Smooth muscle cell of the umbilical artery (primary cell): Measurements from ENCODE around the gene RPL3. TPM values are rescaled to one million over a fixed set of nuclear protein-coding genes. Genes with fewer than 3 reads are reported as not detected.

Experiments used
- total RNA-seq: library from RNA; depleted of rRNA; stranded (reverse); fragments of >200 nt; gene quantifications from 2 replicates; pipeline ENCODE4 v1.2.3, GENCODE V29; 2014

Gene RPL3
- total RNA-seq: 2,229 and 3,390 TPM in 2 replicates

DNA sequence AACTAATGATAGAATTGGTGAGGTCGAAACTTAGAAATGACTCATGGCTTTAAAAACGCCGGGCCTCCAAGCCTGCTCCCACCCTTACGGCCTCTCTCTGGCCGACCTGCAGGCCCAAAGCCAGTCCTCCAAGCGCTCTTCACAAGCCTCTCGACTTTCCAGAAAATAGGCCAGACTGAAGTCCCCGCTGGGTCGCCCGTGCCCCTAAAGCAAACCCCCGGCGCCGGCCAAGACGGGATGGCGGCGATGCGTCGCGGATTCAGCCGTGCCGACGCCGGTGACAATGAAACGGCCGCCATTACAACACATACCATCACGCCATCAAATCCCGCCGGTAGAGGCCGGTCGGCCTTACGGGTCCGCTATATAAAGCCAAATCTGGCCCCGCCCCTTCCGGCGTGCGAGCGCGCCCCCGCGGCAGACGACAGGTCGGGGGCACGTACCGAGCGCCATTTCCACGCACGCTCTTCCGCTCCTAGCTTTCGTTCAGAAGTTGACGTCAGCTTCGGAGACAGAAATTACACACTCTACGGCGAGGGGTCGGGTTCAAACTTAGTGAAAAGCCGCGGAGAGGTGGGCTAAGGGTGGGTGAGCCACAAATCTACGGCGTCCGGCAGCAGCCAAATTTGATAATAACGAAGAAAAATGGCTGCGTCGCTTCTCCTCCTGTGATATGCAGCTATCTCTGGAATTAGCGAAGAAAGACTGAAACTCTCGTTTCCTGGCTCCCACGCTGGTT lies at the start of gene RPL3:
TSS of gene RPL3 (minus strand) at position 340 of the 739 bp plus-strand sequence. CDS start at position 314, 26 bp downstream.

GRCh38 chr22:39349967-39350726 lies 30.7 kb upstream of the RPL3 start, which contains the start of gene SYNGR1:
TSS of gene SYNGR1 (plus strand) at chr22:39349991. CDS start at chr22:39350011, 20 bp downstream.

Other genes starting within 250 kb of the RPL3 start
- 5.0 and 7.0 TPM in 2 replicates for gene APOBEC3G, start 242.3 kb downstream of the RPL3 start, total RNA-seq
- gene APOBEC3H, start 222.4 kb downstream of the RPL3 start, total RNA-seq: not detected in 2 replicates
- 1.7 and 4.2 TPM in 2 replicates for gene CBX7, start 166.9 kb downstream of the RPL3 start, total RNA-seq
- under 0.01 and 0.05 TPM in 2 replicates for gene PDGFB, start 74.6 kb downstream of the RPL3 start, total RNA-seq
- gene SYNGR1, start 30.4 kb upstream of the RPL3 start, total RNA-seq: 4.7 and 6.8 TPM in 2 replicates
- gene TAB1, start 80.2 kb upstream of the RPL3 start, total RNA-seq: 10.1 and 16.1 TPM in 2 replicates
- under 0.01 and 0.09 TPM in 2 replicates for gene MGAT3, start 137.4 kb upstream of the RPL3 start, total RNA-seq
- 17.8 and 28.8 TPM in 2 replicates for gene MIEF1, start 182.7 kb upstream of the RPL3 start, total RNA-seq
- 144 and 221 TPM in 2 replicates for gene ATF4, start 200.9 kb upstream of the RPL3 start, total RNA-seq
- gene RPS19BP1, start 213.1 kb upstream of the RPL3 start, total RNA-seq: 27.2 and 34.7 TPM in 2 replicates